Liver (tissue), 3 donors: ENCODE measurements around the gene MBNL2.

ENCODE experiments used
- ATF3 ChIP-seq: IDR thresholded peaks from 2 replicates; pipeline ENCODE4 v1.6.1; 2016; ENCODE audit warnings: antibody characterized with exemption
- CTCF ChIP-seq: fragments of 150-350 bp; IDR thresholded peaks from 2 replicates; pipeline ENCODE4 v1.5.1; 2017; ENCODE audit warnings: improper control_type of control experiment, low read depth, low read length; ENCODE audit not compliant: missing input control
- EGR1 ChIP-seq, 2 donors: IDR thresholded peaks; 2 replicates each; pipeline ENCODE4 v1.6.1; 2016 to 2018; ENCODE audit warnings: antibody characterized with exemption in 2 of 2, low read depth in 2 of 2
- FOXA1 ChIP-seq: IDR thresholded peaks from 2 replicates; pipeline ENCODE4 v1.6.1; 2016; ENCODE audit warnings: antibody characterized with exemption
- FOXA2 ChIP-seq: IDR thresholded peaks from 2 replicates; pipeline ENCODE4 v1.6.1; 2016; ENCODE audit warnings: antibody characterized with exemption
- GABPA ChIP-seq, 2 donors: IDR thresholded peaks in 1 of 2; conservative IDR thresholded peaks in 1 of 2; 2 replicates each; pipeline ENCODE4 v1.6.1; 2016; ENCODE audit warnings: antibody characterized with exemption in 2 of 2, mild to moderate bottlenecking in 1 of 2, moderate library complexity in 1 of 2
- JUND ChIP-seq, 2 donors: IDR thresholded peaks; 2 replicates each; pipeline ENCODE4 v1.6.1; 2016; ENCODE audit warnings: antibody characterized with exemption in 2 of 2
- MAX ChIP-seq: IDR thresholded peaks from 2 replicates; pipeline ENCODE4 v1.6.1; 2016; ENCODE audit warnings: antibody characterized with exemption
- RAD21 ChIP-seq, 2 donors: IDR thresholded peaks; 2 replicates each; pipeline ENCODE4 v1.6.1; 2016; ENCODE audit warnings: antibody characterized with exemption in 2 of 2, mild to moderate bottlenecking in 2 of 2
- REST ChIP-seq: IDR thresholded peaks from 2 replicates; pipeline ENCODE4 v1.6.1; 2016; ENCODE audit warnings: antibody characterized with exemption, mild to moderate bottlenecking
- SP1 ChIP-seq: IDR thresholded peaks from 2 replicates; pipeline ENCODE4 v1.6.1; 2018; ENCODE audit warnings: antibody characterized with exemption, mild to moderate bottlenecking
- TAF1 ChIP-seq: conservative IDR thresholded peaks from 2 replicates; pipeline ENCODE4 v1.6.1; 2016; ENCODE audit warnings: antibody characterized with exemption, mild to moderate bottlenecking
- donor health status: healthy.
- donor health status: healthy.

- TF ChIP-seq CTCF (no peak), SP1 (no peak), TAF1 (no peak), MAX (no peak), REST (no peak), EGR1 (IDR thresholded peaks at IDR 0.05; ENCODE audit: low read depth in 2 of 2) (no peak), RAD21 (IDR thresholded peaks at IDR 0.05) (no peak), FOXA1 (no peak), ATF3 (no peak), JUND (IDR thresholded peaks at IDR 0.05) (no peak), FOXA2 (no peak), GABPA (IDR thresholded peaks at IDR 0.05 in 1 of 2, conservative IDR thresholded peaks at IDR 0.05 in 1 of 2) (no peak)
These were observed 214.7 kb downstream of the MBNL2 start for GRCh38 chr13:97436845-97437244.
